ENCODE measurements around the gene ZNF862. TPM values are rescaled to one million over a fixed set of nuclear protein-coding genes. Genes with fewer than 3 reads are reported as not detected.

ZNF862 gene
- total RNA-seq, 2 experiments from 2014 or later, result 23.1 to 24.8 TPM

DNA sequence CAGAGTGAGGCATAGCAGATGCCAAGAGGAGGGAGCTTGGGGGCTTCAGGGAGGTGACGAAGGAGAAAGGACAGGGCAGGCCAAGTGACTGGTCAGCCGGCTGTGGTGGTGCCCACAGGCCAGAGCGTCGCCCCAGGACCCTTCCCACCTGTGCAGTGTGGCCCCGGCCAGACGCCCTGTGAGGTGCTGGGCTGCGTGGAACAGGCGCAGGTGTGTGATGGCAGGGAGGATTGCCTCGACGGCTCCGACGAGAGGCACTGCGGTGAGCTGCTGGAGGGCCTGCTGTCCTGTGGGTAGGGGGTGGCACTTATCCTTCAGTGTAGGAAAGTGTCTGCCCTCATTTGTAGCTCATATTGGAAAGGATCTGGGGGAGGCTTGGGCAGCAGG, 38.0 kb upstream of the ZNF862 start:
- H3K27me3 Mint-ChIP-seq, result no peaks in the 10 kb centered on the region
- H3K4me3 Mint-ChIP-seq, result no peak overlapping the region
- ATAC-seq (no peak), DNase-seq (no peak)
- H3K9me3 Mint-ChIP-seq (ENCODE audit: low read depth), result no peaks in the 10 kb centered on the region
- CTCF ChIA-PET, result interaction anchor here (1.0 to 1.6 kb wide), 7 partner anchors 22 to 515 kb away, joined by 3 to 10 read pairs (median 3); no protein-coding TSS in a partner anchor
- H3K27ac Mint-ChIP-seq, result no peak overlapping the region
- no peaks in the 10 kb centered on the region for H3K36me3 Mint-ChIP-seq
- no peaks in the 10 kb centered on the region for H3K4me1 Mint-ChIP-seq

DNA sequence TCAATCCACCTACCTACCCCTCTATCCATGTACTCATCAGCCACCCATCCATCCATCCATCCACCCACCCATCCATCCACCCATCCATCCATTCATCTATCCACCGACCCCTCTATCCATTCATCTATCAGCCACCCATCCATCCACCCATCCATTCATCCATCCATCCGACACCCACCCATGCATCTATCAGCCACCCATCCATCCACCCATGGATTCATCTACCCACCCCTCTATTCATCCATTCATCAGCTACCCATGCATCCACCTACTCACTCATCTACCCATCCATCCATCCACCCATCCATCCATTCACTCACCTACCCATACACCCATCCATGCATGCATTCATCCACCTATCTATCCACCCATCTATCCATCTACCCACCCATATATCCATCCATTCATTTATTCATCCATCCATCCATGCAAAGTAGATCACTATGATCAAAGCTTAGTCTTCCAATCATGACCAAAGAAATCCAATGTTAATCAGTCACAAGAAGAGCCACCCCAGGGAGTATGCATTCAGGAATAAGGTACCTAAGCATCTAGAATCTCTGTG, 37.1 kb upstream of the ZNF862 start:
- DNase-seq, result no peak
- no peaks in the 10 kb centered on the region for H3K4me1 Mint-ChIP-seq
- no peaks in the 10 kb centered on the region for H3K27me3 Mint-ChIP-seq
- H3K36me3 Mint-ChIP-seq, result no peaks in the 10 kb centered on the region
- no peaks in the 10 kb centered on the region for H3K9me3 Mint-ChIP-seq (ENCODE audit: low read depth)
- CTCF ChIA-PET, result interaction anchor here (0.8 to 1.0 kb wide), 2 partner anchors 17 to 139 kb away, joined by 3 read pairs; no protein-coding TSS in a partner anchor
- no peak overlapping the region for H3K27ac Mint-ChIP-seq
- no peak for ATAC-seq
- H3K4me3 Mint-ChIP-seq, result no peak overlapping the region

DNA sequence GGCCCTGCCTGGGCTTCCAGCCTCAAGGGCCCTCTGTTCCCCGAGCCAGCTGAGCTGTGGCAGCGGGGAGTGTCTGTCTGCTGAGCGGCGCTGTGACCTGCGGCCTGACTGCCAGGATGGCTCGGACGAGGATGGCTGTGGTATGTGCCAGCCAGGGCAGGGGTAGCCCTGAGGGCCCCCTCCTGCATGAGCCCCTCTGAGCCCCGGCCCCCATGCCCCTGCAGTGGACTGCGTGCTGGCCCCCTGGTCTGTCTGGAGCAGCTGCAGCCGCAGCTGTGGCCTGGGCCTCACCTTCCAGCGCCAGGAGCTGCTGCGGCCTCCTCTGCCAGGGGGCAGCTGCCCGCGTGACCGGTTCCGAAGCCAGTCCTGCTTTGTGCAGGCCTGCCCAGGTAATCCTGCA, 36.4 kb upstream of the ZNF862 start:
- Mint-ChIP-seq H3K4me1 (no peaks in the 10 kb centered on the region), H3K9me3 (ENCODE audit: low read depth) (no peaks in the 10 kb centered on the region), H3K27ac (no peak overlapping the region), H3K36me3 (no peaks in the 10 kb centered on the region), H3K27me3 (no peaks in the 10 kb centered on the region), H3K4me3 (no peak overlapping the region)
- ATAC-seq (no peak), DNase-seq (no peak)
- CTCF ChIA-PET, result interaction anchor here (0.8 to 1.0 kb wide), 2 partner anchors 18 to 139 kb away, joined by 3 read pairs; no protein-coding TSS in a partner anchor

DNA sequence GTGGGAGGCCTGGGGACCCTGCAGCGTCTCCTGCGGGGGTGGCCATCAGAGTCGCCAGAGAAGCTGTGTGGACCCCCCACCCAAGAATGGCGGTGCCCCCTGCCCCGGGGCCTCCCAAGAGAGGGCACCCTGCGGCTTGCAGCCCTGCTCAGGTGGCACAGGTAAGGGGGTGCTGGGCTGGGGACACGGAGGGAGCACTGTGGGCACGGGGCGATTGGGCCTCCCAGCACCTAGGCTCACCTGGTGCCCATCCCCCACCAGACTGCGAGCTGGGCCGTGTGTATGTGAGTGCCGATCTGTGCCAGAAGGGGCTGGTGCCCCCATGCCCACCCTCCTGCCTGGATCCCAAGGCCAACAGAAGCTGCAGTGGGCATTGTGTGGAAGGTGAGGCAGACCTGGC, 35.2 kb upstream of the ZNF862 start:
- no peaks in the 10 kb centered on the region for H3K4me1 Mint-ChIP-seq
- DNase-seq (no peak), ATAC-seq (no peak)
- CTCF ChIA-PET, result no interaction called here
- H3K9me3 Mint-ChIP-seq (ENCODE audit: low read depth), result no peaks in the 10 kb centered on the region
- no peaks in the 10 kb centered on the region for H3K36me3 Mint-ChIP-seq
- peaks cover 2% of the 10 kb centered on the region for H3K27me3 Mint-ChIP-seq
- H3K27ac Mint-ChIP-seq, result no peak overlapping the region
- no peak overlapping the region for H3K4me3 Mint-ChIP-seq

DNA sequence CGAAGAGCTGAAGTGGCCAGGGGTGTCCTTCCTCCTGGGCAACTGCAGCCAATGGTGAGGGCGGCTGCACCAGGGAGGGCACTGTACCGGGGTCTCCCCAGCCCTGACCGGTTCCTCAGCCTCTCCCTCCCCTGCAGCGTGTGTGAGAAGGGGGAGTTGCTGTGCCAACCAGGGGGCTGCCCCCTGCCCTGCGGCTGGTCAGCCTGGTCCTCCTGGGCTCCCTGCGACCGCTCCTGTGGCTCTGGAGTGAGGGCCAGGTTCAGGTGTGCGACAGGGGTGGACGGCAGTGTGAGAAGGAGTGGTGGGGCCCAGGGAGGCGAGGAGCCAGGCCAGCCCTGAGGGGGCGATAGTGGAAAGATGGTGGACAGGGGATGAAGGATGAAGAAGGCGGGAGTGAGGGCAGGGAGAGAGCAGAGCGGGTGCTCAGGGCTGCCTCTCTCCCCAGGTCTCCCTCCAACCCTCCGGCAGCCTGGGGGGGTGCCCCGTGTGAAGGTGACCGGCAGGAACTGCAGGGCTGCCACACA, 34.6 kb upstream of the ZNF862 start:
- ATAC-seq, result no peak
- Mint-ChIP-seq H3K4me1 (no peaks in the 10 kb centered on the region), H3K4me3 (no peak overlapping the region), H3K36me3 (no peaks in the 10 kb centered on the region), H3K27ac (no peak overlapping the region), H3K27me3 (peaks cover 2% of the 10 kb centered on the region), H3K9me3 (ENCODE audit: low read depth) (no peaks in the 10 kb centered on the region)
- DNase-seq, result no peak
- CTCF ChIA-PET, result no interaction called here

DNA sequence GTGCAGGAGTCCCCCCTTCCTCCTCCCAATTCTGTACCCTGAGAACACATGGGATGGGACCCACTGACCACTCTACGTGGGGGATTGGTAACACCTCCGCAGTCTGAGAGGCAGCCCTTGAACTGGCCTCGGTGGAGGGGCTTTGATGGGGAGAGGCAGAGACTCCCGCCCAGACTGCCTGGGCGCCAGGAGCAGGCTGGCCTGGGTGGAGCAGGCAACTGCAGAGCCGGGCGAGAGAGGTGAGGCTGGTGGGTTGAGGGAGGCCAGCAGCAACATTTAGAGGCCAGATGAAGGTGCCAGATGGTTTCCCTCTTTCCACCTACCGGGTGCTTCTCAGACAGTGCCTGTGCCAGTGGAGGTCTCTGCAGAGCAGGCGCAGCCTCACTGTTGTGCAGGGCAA, 34.1 kb upstream of the ZNF862 start:
- H3K4me1 Mint-ChIP-seq, result no peaks in the 10 kb centered on the region
- H3K36me3 Mint-ChIP-seq, result no peaks in the 10 kb centered on the region
- CTCF ChIA-PET, result no interaction called here
- H3K4me3 Mint-ChIP-seq, result no peak overlapping the region
- H3K27ac Mint-ChIP-seq, result no peak overlapping the region
- peaks cover 2% of the 10 kb centered on the region for H3K27me3 Mint-ChIP-seq
- H3K9me3 Mint-ChIP-seq (ENCODE audit: low read depth), result no peaks in the 10 kb centered on the region
- DNase-seq, result no peak
- no peak for ATAC-seq

DNA sequence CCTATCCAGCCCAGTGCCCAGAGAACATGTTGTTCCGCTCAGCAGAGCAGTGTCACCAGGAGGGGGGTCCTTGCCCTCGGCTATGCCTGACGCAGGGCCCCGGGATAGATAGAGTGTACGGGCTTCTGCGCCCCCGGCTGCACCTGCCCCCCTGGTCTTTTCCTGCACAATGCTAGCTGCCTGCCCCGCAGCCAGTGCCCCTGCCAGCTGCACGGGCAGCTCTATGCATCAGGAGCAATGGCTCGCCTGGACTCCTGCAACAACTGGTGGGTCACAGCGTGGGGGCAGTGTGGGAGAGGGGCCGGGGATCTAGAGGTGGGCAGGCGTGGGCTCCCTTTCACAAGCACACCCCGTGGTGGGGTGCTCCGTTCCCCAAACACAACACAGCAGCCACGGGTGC, 31.4 kb upstream of the ZNF862 start:
- no peak for DNase-seq
- ATAC-seq, result no peak
- Mint-ChIP-seq H3K36me3 (no peaks in the 10 kb centered on the region), H3K4me1 (no peaks in the 10 kb centered on the region), H3K9me3 (ENCODE audit: low read depth) (no peaks in the 10 kb centered on the region), H3K27ac (no peak overlapping the region), H3K4me3 (no peak overlapping the region), H3K27me3 (peaks cover 2% of the 10 kb centered on the region)
- CTCF ChIA-PET, result interaction anchor here (0.6 to 2.2 kb wide), 8 partner anchors 14 to 145 kb away, joined by 3 to 5 read pairs (median 4); partner anchors contain the start of gene ZNF467

DNA sequence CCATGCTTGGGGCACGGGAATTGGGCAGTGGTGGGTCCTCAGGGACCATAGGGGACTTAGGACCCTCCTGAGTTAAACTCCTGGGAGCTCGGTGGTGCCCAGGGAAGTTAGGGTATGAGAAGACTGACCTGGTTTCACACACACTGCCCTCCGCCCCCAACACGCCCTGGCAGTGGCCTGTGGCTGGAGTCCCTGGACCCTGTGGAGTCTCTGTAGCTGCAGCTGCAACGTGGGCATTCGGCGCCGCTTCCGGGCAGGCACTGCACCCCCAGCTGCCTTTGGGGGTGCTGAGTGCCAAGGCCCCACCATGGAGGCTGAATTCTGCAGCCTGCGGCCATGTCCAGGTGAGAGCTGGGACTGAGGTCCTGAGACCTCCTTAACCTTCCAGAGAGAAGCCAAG, 29.9 kb upstream of the ZNF862 start:
- H3K9me3 Mint-ChIP-seq (ENCODE audit: low read depth), result no peaks in the 10 kb centered on the region
- CTCF ChIA-PET, result interaction anchor here (1.0 to 2.2 kb wide), 3 partner anchors 9 to 92 kb away, joined by 3 to 5 read pairs (median 3); no protein-coding TSS in a partner anchor
- H3K27ac Mint-ChIP-seq, result no peak overlapping the region
- no peak for ATAC-seq
- H3K36me3 Mint-ChIP-seq, result no peaks in the 10 kb centered on the region
- H3K27me3 Mint-ChIP-seq, result peaks cover 2% of the 10 kb centered on the region
- H3K4me1 Mint-ChIP-seq, result no peaks in the 10 kb centered on the region
- DNase-seq, result no peak
- H3K4me3 Mint-ChIP-seq, result no peak overlapping the region

DNA sequence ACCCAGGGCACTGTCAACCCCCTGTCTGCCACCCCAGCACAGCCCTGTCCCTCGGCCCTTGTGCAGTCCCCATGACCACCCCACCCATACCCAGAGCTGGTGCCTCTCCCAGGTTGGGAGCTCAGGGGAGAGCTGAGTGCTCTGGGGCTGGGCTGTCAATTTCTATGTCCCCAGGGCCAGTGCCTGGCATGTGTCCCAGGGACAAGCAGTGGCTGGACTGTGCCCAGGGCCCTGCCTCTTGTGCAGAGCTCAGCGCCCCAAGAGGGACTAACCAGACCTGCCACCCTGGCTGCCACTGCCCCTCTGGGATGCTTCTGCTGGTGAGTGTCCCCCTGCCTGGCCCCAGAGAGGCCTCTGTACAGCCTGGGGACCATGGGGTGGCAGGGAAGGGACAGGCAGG, 29.0 kb upstream of the ZNF862 start:
- ATAC-seq (no peak), DNase-seq (no peak)
- Mint-ChIP-seq H3K27me3 (peaks cover 2% of the 10 kb centered on the region), H3K27ac (no peak overlapping the region), H3K4me3 (no peak overlapping the region), H3K9me3 (ENCODE audit: low read depth) (no peaks in the 10 kb centered on the region), H3K4me1 (no peaks in the 10 kb centered on the region), H3K36me3 (no peaks in the 10 kb centered on the region)
- CTCF ChIA-PET, result interaction anchor here (1.0 to 1.2 kb wide), 2 partner anchors 30 to 93 kb away, joined by 3 read pairs; no protein-coding TSS in a partner anchor

DNA sequence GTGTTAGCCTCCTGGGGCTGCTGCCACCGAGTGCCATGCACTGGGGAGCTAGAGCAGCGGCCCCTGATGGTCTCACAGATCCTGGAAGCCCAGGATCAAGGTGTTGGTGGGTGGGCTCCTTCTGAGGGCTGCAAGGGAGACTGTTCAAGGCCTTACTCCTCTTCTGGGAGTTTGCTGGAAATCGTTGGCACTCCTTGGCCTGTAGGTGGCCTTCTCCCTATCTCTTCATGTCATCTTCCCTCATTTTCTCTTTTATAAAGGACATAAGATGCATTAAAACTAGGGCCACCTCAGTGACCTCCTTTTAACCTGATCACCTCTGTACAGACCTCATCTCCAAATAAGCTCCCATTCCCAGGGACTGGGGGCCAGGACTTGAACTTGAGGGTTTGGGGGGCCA, 27.0 kb upstream of the ZNF862 start:
- DNase-seq (no peak), ATAC-seq (no peak)
- Mint-ChIP-seq H3K27ac (no peak overlapping the region), H3K4me1 (no peaks in the 10 kb centered on the region), H3K36me3 (no peaks in the 10 kb centered on the region), H3K4me3 (no peak overlapping the region), H3K27me3 (peaks cover 2% of the 10 kb centered on the region), H3K9me3 (ENCODE audit: low read depth) (no peaks in the 10 kb centered on the region)
- CTCF ChIA-PET, result no interaction called here

DNA sequence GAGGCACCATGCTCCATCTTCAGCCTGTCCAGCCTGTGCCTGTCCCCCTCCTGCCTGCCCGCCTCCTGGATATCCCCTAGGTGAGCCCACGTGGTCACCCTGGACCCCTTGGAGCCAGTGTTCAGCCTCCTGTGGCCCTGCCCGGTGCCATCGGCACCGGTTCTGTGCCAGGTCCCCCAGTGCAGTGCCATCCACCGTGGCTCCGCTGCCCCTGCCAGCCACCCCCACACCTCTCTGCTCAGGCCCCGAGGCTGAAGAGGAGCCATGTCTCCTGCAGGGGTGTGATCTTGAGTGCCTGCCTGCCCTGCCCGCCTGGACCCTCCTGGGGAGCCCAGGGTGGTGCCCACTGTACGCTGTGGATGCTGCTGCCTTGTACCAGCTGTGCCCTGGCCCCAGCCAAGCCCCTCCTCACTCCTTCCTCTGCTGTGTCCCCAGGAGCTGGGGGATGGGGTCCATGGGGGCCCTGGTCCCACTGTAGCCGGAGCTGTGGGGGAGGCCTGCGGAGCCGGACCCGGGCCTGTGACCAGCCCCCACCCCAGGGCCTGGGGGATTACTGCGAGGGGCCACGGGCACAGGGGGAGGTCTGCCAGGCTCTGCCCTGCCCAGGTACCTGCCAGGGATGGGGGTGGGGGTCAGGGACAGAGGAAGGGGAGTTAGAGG, 26.2 kb upstream of the ZNF862 start:
- CTCF ChIA-PET, result no interaction called here
- no peak for DNase-seq
- H3K36me3 Mint-ChIP-seq, result no peaks in the 10 kb centered on the region
- no peak overlapping the region for H3K4me3 Mint-ChIP-seq
- H3K27me3 Mint-ChIP-seq, result peaks cover 2% of the 10 kb centered on the region
- H3K4me1 Mint-ChIP-seq, result no peaks in the 10 kb centered on the region
- ATAC-seq, result no peak
- no peaks in the 10 kb centered on the region for H3K9me3 Mint-ChIP-seq (ENCODE audit: low read depth)
- H3K27ac Mint-ChIP-seq, result no peak overlapping the region

DNA sequence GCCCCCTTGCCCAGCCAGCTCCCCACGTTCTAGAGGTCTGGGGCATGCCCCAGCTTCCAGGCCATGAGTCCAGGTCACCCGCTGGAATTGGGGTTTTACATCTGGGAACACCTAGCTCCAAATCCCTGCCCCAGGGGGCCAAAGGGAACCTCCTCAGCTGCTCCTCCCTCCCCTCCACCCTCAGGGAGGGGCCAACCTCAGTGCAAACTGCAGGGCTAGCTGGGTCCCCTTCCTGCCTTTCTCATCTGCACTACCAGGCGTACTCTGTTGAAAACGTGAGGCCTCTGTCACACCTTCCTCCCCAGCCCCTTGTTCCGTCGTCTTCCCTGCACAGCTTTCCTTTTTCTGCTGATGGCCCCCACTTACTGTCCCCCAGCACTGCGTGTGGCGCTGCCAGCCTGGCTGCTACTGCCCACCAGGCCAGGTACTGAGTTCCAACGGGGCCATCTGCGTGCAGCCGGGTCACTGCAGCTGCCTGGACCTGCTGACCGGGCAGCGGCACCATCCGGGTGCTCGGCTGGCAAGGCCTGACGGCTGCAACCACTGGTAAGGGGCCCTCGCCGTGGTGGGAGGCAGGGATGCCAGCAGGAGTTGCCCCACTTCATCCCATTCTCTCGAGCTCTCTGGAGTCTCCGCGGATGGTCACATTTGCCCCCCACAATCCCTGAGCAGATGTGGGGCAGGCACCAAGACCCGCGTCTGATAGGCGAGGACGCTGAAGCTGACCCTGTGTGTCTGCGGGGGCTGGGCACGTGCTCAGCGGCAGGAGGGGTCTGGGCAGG, 24.7 kb upstream of the ZNF862 start:
- CTCF ChIA-PET, result interaction anchor here (0.6 to 1.5 kb wide), 3 partner anchors 18 to 70 kb away, joined by 3 to 4 read pairs (median 3); no protein-coding TSS in a partner anchor
- H3K4me1 Mint-ChIP-seq, result no peaks in the 10 kb centered on the region
- no peaks in the 10 kb centered on the region for H3K9me3 Mint-ChIP-seq (ENCODE audit: low read depth)
- no peak for DNase-seq
- H3K36me3 Mint-ChIP-seq, result no peaks in the 10 kb centered on the region
- H3K4me3 Mint-ChIP-seq, result no peak overlapping the region
- ATAC-seq, result no peak
- H3K27ac Mint-ChIP-seq, result no peak overlapping the region
- no peaks in the 10 kb centered on the region for H3K27me3 Mint-ChIP-seq

DNA sequence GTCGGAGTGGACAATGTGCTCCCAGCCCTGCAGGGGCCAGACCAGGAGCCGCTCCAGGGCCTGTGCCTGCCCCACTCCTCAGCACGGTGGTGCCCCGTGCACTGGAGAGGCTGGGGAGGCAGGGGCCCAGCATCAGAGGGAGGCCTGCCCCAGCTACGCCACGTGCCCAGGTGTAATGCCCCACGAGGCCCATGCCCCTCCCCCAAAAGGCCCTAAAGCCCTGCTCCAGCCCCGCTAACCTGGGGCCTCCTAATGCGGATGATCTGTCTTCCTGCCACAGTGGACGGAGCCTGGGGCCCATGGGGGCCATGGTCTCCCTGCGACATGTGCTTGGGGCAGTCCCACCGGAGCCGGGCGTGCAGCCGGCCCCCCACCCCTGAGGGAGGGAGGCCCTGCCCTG, 23.7 kb upstream of the ZNF862 start:
- H3K36me3 Mint-ChIP-seq, result no peaks in the 10 kb centered on the region
- no peaks in the 10 kb centered on the region for H3K27me3 Mint-ChIP-seq
- H3K4me3 Mint-ChIP-seq, result no peak overlapping the region
- DNase-seq (no peak), ATAC-seq (no peak)
- CTCF ChIA-PET, result no interaction called here
- H3K27ac Mint-ChIP-seq, result no peak overlapping the region
- no peaks in the 10 kb centered on the region for H3K9me3 Mint-ChIP-seq (ENCODE audit: low read depth)
- H3K4me1 Mint-ChIP-seq, result no peaks in the 10 kb centered on the region
